HG03521 (cell line): ENCODE data around the gene SYT13.
"Not testable (repeated sequence)": the region's sequence is repeated elsewhere in the genome, so short reads cannot be mapped to it uniquely, and the experiment has no call there.

Source experiments
- ATAC-seq: cut with Tn5 transposase; IDR thresholded peaks from one replicate; pipeline ENCODE4 v1.9.1; 2021; ENCODE audit warnings: mild to moderate bottlenecking, moderate library complexity; ENCODE audit not compliant: unreplicated experiment

The SYT13 gene

DNA sequence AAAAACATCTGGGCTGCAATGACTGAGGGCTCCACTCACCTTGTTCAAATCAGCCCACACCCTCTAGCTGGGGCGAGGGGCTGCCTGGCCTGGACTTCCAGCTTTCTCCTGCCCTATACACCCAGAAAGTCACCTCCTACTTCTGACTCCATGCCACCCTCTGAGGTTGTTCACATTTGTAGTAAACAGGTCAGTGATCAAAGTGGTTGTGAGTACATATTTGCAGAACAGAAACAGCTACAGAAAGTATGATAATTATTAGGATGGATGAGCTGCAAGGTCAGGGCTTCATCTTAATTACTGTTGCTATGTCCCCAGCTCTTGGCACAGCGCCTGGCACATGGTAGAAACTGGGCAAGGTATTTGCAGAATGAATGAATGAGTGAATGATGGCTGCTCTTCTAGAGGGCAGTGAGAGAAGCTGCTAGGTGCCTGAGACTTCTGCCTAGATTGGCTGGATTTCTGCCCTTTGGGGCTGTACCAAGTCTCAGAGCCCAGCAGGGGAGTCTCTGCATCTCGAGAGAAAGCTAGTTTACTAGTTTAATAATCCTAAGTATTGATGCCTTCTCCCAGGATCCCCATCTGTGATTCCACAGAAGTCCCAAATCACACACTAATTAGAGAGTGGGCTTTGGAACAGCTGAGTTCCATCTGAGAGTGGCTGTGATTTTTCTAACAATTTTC is 36.0 kb downstream of the SYT13 start:
- ATAC-seq: no peak

DNA sequence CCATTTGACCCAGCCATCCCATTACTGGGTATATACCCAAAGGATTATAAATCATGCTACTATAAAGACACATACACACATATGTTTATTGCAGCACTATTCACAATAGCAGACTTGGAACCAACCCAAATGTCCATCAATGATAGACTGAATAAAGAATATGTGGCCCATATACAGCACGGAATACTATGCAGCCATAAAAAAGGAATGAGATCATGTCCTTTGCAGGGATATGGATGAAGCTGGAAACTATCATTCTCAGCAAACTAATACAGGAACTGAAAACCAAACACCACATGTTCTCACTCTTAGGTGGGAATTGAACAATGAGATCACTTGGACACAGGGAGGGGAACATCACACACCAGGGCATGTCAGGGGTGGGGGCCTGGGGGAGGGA is 36.8 kb downstream of the SYT13 start:
- ATAC-seq: not testable (repeated sequence)

DNA sequence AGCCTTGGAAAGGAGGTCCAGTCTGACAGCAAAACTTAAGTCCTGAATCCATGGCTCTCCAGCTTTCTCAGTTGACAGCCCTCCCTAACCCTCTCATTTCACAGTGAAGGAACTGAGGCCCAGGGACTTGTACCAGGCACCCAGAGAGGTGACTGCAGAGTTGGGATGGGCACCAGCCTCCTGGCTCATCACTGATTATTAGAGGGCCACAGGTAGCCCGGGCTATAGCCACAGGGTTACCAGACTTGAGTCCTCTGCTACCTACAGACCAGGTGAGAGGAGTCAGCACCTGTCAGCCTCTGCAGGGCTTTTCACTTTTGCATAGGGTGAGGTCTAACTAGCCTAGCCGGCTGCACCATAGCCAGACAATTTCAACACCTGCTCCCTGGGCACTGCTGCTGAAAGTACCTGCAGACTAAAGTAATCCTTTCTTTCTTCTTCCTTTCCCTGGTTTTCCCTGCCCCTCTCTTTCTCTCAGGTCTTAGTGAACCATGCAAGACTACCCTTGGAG is 37.6 kb downstream of the SYT13 start:
- ATAC-seq: no peak

DNA sequence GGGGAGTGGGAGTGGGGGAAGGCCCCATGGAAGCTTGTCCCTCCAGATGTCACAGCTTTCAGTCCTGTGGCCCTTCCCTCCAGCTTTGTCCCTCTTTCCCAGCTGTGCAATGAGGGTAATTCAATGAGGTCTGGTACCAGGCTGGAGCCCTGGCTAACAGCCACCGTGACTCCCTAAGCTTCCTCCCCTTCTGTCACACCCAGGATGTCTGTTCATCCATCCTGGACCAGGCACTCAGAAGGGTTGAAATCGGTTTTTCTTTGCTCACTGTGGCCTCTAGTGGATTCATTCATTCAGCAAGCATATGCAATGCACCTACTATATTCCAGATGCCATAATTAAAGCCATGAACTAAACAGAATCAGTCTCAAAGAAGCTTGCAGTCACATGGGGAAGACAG is 38.7 kb downstream of the SYT13 start:
- no peak for ATAC-seq

DNA sequence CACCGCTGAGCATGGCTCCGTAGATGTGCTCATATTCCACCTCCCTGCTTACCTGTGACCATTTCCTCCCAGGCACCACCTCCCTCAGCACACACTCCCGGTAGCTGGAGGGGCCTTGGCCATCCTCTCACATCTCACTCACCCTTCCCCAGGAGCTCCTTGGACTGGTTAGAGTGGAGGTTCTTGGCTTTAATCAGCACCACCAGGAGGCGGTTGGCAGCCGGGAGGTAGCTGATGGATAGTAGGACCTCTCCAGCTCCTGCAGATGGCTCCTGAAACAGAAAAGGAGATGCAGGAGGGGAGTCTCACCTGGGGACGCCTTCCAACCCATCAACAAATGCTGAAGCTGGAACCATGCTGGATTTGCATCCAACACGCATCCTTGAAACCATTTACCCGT is 39.9 kb downstream of the SYT13 start:
- no peak for ATAC-seq

DNA sequence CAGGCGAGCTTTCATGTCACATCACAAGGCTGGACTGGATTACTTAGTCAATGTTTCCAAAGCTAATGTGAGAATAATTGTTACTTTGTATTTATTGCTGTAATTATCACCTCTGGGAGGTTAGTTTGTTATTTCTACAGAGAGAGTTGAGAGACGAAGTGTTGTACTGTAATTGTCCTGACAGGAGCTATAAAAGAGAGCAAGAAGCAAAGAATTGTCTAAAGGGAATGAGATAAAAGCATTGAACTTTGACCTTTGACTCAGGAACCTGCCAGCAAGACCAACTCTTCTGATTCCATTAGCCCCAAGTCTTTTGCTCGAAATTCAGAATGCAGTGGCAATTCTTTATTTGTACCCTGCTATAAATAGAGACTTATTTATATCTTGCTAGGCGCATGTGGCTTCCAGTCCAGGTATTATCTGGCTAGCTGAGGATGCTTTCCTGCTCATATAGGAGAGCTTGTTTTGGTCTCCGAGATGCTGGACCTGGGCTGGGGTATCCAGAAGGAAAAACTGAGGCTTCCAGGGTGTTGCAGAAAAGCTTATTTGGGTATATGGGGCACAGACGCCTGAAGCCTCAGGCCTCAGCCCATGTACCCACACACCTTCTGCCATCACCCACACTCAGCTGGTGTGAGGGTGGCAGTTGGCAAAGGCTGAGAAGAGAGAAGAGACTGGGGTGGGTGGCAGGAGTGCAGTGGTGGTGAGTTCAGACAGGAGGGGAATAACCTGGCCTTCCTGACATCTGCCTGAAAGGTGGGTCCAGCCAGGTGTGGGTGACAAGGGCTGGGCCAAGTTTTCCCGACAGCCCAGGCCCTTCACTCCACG is 40.7 kb downstream of the SYT13 start:
- ATAC-seq: no peak

DNA sequence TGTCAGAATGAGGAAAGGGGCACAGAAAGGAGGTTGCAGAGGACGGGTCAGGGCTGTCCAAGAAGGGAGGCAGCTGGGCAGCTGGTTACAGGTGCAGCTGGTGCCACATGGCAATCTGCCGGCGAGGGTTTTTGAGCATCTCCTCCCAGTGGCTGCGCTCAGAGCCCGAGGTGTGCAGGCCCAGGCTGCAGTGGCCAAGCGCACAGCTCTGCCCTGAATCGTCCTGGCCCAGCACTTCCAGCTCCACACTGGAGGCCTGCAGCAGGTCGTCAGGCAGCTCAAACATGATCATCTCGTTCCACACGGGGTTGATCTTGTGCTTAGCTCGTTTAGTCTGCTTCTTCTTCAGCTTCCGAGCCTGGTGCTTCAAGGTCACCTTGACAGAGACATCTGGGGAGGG is 42.2 kb downstream of the SYT13 start:
- ATAC-seq: no peak

DNA sequence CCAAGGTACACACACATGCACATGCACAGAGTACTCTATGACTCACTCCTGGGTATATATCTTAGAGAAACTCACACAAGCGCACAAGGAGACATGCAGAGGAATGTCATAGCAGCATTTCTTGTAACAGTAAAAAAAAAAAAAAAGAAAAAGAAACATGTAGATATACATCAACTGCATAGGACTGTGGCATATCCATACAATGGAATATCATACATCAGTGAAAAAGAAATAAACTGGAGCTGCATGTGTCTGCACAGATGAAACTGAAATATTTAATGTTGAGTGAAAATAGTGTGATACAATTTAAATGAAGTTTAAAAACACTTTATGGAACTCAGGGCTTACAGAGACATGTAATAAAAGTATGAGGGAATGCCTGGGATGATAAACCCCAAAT is 46.4 kb downstream of the SYT13 start:
- no peak for ATAC-seq

DNA sequence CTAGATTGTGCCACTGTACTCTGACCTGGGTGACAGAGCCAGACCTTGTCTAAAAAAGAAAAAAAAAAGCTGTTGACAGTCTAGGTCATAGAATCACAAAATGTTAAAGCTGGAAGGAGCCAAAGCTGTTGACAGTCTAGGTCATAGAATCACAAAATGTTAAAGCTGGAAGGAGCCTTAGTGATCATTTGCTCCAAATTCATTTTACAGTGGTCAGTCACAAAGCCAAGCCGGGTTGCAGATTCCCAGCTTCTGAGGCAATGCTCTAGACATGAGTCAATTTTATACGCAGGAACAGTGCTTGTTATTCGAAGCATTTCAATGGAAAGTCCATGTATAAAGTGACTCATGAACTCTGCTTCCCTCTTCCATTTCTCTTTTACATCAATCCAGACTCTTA is 47.4 kb downstream of the SYT13 start:
- no peak for ATAC-seq

DNA sequence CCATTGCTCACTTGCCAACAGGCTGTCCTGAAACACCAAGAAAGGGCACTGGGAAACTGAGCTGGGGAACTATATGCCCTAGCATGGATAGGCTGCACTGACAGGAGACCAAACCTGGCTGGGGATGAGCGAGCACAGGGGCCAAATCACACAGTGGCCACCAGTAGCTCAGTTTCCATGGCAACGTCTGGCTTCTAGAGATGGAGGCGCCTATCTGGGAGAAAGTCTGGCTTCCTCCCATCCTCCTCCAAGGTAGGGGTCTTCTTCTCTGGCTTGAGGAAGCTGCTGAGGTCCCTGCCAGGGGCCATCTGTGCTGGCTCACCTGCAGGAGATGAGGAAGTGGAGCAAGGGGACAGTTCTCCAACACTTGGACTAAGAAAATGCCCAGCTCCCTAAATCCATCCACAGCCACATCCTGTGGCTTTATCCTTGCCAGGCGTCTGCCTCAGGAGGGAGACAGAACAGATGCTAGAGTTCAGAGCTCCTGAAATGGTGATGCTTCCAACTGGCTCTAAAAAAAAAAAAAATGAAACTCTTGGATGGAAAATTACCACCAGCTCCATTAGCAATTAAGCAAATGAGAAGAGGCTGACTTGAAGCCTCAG is 48.3 kb downstream of the SYT13 start:
- no peak for ATAC-seq

DNA sequence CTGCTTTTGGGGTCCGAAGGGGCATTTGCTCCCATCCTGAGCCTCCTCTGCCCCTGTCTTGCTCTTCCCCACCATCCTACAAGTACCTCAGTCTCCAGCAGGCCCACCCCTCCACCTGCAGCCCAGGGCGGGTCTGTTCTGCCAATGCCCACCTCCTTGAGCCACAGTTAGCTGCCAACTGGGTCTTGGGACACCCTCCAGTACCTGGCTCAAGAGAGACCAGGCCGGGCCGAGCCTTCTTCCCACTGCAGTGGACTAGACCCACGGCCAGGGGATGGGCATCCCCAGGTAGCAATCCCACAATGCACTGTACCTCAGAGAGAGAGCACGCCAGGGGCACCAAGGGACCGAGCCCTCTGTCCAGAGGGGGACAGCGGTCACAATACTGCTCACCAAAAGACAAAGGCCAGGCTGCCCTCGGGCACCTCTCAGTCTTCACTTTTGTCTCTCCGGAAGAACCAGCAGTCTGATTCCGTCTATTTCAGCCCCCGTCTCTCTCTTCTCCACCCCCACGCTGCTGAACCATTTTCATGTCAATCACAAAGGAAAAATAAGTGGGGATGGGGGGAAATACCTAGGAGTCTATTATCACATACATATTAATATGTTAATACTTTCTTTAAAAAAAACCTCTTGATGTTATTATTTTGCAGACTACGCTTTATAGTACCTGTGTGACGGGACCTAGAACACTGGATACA is 51.7 kb downstream of the SYT13 start:
- ATAC-seq: no peak

DNA sequence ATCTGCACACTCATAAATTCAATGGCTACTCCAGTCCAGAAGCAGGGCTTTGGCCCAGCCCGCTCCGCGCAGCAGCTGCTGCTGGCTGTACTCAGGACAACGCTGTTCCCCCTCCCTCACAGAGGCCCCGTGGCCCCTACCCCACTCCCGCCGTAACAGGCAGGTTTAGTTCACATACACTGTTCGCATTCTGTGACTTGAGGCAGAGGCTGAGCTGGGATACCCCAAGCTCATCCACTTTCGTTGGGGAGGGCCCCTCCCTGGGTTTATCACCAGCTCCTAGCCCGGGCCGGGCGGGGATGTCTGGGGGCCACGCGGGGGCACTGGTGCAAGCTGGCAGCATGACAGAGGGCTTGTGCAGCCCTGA is 52.4 kb downstream of the SYT13 start:
- no peak for ATAC-seq

DNA sequence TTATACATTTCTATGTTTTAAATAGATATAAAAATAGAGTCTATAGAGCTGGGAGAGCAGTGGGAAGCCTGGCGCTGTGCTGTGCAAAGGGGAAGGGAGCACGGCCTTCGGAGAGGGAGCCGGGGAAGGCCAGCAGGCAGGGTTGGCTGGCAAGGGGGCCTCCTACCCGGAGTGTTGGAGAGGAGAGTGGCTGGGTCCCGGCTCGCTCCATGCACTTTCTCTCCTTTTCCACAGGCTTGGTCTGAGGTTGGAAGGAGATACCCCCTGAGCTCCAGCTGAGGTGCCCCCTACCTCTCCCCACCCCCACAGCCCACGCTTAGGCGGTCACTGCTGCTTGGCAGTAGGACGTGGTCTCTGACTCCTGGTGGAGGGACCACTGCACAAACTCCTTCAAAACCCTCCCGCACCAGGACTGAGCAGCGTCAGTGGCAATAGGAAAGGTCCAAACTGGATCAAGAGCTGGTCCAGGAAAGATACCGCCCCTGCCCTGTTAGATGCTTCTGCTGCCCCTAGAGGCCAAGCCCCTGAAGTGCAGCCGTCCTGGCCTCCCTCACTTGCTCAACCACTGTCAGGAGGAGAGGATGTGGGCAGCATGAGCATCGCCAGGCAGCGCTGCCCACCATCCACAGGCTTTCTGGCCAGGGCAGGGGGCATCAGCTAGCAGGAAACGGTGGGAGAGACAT is 52.9 kb downstream of the SYT13 start:
- ATAC-seq: peak; percentile 81

DNA sequence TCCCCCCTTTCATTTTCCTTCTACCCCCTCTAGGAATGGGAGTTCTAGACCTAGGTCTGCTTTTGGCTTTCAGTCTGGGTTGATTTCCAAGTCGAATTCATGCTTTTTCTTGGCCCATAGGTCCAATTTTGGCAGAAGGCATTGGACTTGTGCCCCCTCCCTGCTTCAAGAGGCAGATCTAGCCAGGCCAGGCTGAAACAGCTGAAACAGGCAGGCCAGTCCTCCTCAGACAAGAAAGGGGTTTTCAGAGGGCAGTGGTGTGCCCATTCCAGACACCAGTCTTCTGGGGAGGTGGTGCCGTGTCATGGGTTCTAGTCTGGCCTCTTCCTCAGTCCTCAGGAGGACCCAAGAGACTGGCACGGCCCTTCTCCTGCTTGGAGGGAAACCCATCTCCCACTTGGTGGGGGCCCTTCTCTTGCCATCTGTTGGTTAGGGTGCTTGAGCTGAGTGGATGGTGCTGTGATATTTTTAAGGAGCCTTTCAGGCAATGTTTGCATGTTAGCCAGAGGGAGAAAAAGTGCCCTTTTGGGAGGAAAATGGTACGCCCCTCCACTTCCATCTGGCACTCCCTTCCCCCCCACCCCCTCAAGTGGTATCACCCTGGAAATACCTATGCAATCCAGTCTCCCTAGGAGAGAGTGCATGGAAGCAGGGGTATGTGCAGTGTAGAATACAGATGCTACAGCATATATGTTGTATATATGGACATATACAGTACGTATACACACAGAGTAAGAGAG is 53.6 kb downstream of the SYT13 start:
- no peak for ATAC-seq

DNA sequence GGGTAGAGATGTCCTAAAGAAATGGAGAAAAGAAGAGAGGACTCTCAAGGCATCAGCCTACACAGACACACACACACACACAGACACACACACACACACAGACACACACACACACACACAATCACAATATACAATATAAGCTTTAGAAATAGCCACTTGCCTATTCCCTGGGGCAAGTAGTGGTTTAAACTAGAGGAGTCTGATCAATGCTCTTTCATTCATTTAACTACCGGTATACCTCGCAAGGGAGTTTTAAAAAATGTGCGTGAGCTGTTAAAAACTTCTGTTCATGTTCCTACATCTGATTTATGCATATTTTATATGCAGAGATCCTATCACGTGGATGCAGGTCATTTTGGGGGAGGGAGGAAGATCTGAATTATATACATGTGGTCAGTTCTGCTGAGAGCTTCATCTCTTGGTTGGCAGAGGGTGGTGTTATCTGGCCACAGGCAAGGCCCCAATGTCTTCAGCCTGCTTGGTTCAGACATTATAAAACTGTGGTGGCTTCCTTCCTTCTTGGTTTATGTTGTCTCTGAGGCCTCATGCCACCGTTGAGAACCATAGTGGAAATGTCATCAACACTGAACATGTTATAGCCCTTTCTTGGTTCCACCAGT is 56.6 kb downstream of the SYT13 start:
- no peak for ATAC-seq

DNA sequence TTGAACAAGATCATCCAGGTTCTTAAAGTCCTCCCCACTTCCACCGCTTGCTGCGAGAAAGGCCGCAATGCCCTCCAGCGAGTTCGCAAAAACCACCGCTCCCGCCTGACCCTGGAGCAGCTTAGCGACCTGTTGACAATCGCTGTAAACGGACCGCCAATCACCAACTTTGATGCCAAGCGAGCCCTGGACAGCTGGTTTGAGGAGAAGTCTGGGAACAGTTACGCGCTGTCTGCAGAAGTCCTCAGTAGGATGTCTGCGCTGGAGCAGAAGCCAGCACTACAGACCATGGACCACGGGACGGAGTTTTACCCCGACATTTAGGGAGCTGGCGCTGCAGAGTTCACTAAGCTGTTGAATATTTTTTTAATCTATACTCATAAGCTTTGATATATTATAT is 58.3 kb downstream of the SYT13 start:
- ATAC-seq: no peak

DNA sequence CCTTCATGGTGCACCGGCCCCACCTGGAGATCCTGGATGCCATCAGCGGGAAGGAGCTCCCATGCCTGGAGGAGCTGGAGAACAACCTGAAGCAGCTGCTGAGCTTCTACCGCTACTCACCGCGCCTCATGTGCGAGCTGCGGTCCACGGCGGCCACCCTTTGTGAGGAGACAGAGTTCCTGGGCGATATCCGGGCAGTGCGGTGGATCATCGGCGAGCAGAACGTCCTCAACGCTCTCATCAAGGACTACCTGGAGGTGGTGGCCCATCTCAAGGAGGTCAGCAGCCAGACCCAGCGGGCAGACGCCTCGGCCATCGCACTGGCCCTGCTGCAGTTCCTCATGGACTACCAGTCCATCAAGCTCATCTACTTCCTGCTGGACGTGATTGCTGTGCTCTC is 59.2 kb downstream of the SYT13 start:
- ATAC-seq: no peak

DNA sequence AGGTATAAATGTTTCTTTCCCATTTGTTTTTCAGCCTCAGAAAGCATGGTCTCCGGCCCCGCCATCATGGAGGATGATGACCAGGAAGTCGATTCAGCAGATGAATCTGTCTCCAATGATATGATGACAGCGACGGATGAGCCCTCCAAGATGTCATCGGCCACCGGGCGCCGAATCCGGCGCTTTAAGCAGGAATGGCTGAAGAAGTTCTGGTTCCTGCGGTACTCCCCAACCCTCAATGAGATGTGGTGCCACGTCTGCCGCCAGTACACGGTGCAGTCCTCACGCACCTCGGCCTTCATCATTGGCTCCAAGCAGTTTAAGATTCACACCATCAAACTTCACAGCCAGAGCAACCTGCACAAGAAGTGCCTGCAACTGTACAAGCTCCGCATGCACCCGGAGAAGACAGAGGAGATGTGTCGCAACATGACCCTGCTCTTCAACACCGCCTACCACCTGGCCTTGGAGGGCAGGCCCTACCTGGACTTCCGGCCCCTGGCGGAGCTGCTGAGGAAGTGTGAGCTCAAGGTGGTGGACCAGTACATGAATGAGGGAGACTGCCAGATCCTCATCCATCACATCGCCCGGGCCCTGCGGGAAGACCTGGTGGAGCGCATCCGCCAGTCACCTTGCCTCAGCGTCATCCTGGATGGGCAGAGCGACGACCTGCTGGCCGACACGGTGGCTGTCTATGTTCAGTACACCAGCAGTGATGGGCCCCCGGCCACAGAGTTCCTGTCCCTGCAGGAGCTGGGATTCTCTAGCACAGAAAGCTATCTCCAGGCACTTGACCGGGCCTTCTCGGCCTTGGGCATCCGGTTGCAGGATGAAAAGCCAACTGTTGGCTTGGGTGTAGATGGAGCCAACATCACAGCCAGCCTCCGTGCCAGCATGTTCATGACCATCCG is 59.9 kb downstream of the SYT13 start:
- no peak for ATAC-seq

DNA sequence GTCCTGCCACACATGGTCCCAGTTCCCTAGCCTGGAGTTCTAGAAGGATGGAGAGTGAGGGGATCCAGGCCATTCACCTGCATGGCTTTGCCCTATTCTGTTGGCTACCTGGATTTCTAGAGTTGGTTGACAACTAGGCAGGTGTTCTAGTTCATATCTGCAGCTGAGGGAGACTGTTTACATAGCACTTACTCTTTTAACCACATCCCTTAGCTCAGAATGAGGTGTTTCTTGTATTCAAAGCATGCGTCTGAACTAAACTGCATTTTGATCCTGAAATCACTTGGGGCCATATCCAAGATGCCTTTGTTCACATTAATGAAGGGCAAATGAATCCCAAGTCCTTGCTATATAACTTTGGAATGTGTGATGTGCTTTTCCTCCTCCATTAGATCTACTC is 60.9 kb downstream of the SYT13 start:
- ATAC-seq: no peak
